ENCODE data around the gene TNFRSF12A.
"Not testable (repeated sequence)": the region's sequence is repeated elsewhere in the genome, so short reads cannot be mapped to it uniquely, and the experiment has no call there.

Gene TNFRSF12A

DNA sequence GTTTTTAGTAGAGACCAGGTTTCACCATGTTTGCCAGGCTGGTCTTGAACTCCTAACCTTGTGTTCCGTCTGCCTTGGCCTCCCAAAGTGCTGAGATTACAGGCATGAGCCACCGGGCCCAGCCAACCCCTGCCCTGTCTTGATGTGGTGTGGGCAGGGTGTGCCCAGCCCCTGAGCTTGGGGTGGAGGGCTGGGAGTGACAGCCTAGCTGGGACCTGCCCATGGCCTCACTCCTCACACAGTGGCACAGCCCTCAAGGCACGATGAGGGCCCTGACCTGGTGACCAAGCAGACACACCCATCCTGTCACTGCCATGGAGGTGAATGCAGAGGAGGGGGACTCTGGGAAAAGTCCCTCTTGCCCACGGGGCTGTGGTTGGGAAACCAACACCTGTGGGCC lies 48.3 kb downstream of the TNFRSF12A start:
- ChIA-PET POLR2A (no interaction called here), CTCF (interaction anchor here (3.4 kb wide), 1 partner anchor 9 kb away, joined by 21 read pairs; no protein-coding TSS in a partner anchor)
- DNase-seq (ENCODE audit: low read depth, low spot score) = no peak
- H3K4me3 ChIP-seq (ENCODE audit: low read depth, low read length) = no peak overlapping the region
- TF ChIP-seq, protein P1, sequence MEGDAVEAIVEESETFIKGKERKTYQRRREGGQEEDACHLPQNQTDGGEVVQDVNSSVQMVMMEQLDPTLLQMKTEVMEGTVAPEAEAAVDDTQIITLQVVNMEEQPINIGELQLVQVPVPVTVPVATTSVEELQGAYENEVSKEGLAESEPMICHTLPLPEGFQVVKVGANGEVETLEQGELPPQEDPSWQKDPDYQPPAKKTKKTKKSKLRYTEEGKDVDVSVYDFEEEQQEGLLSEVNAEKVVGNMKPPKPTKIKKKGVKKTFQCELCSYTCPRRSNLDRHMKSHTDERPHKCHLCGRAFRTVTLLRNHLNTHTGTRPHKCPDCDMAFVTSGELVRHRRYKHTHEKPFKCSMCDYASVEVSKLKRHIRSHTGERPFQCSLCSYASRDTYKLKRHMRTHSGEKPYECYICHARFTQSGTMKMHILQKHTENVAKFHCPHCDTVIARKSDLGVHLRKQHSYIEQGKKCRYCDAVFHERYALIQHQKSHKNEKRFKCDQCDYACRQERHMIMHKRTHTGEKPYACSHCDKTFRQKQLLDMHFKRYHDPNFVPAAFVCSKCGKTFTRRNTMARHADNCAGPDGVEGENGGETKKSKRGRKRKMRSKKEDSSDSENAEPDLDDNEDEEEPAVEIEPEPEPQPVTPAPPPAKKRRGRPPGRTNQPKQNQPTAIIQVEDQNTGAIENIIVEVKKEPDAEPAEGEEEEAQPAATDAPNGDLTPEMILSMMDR (IDR thresholded peaks at IDR 0.05; ENCODE audit: insufficient read depth, low read length, missing control alignments) = no peak

DNA sequence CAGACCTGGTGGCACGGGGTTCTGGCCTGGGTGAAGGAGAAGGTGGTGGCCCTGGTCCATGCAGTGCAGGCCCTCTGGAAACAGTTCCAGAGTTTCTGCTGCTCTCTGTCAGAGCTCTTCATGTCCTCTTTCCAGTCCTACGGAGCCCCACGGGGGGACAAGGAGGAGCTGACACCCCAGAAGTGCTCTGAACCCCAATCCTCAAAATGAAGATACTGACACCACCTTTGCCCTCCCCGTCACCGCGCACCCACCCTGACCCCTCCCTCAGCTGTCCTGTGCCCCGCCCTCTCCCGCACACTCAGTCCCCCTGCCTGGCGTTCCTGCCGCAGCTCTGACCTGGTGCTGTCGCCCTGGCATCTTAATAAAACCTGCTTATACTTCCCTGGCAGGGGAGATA lies 49.0 kb downstream of the TNFRSF12A start:
- POLR2A ChIA-PET; DNase-seq (ENCODE audit: low read depth, low spot score); H3K4me3 ChIP-seq (ENCODE audit: low read depth, low read length): not testable (repeated sequence)
- CTCF ChIA-PET = interaction anchor here (3.4 kb wide), 1 partner anchor 10 kb away, joined by 21 read pairs; no protein-coding TSS in a partner anchor

DNA sequence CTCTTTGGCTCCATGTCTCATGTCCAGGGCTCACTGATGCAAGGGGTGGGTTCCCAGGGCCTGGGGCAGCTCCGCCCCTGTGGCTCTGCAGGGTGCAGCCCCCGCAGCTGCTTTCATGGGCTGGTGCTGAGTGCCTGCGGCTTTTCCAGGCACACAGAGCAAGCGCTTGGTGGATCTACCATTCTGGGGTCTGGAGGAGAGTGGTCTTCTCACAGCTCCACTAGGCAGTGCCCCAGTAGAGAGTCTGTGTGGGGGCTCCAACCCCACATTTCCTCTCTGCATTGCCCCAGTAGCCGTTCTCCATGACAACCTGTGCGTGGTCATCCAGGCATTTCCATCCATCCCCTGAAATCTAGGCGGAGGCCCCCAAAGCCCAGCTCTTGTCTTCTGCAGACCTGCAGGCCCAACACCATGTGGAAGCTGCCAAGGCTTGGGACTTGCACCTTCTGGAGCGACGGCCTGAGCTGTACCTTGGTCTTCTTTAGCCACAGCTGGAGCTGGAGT lies 50.5 kb downstream of the TNFRSF12A start:
- POLR2A ChIA-PET = no interaction called here
- TF ChIP-seq, protein P1 (IDR thresholded peaks at IDR 0.05; ENCODE audit: insufficient read depth, low read length, missing control alignments) = no peak
- no peak overlapping the region for H3K4me3 ChIP-seq (ENCODE audit: low read depth, low read length)
- CTCF ChIA-PET = interaction anchor here (3.4 kb wide), 1 partner anchor 11 kb away, joined by 21 read pairs; no protein-coding TSS in a partner anchor
- no peak for DNase-seq (ENCODE audit: low read depth, low spot score)

DNA sequence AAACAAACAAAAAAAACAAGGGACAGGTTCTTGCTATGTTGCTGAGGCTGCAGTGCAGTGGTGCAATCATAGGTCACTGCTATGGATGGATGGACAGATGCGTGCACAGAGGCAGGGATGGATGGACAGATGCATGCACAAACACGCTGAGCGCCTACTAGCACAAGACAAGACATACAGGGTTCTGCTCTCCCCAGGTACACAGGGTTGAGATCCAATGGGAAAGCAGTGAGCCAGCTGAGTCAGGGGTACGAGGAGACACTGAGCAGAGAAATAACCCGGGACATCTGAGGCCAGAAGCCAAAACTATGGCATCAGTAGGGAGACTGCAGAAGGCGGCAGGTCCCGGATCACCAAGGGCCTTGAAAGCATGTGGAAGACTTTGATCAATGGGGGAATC lies 51.5 kb downstream of the TNFRSF12A start:
- no peak for DNase-seq (ENCODE audit: low read depth, low spot score)
- POLR2A ChIA-PET = no interaction called here

More for the DNA sequence above, 51.5 kb downstream of the TNFRSF12A start:
- TF ChIP-seq, protein P1 (IDR thresholded peaks at IDR 0.05; ENCODE audit: insufficient read depth, low read length, missing control alignments) = no peak
- CTCF ChIA-PET = interaction anchor here (3.4 kb wide), 1 partner anchor 12 kb away, joined by 21 read pairs; no protein-coding TSS in a partner anchor
- H3K4me3 ChIP-seq (ENCODE audit: low read depth, low read length) = no peak overlapping the region

Measured in AG04449 (cell line).